IMR-90 (cell line): ENCODE results near the gene ZNF503. TPM values are rescaled to one million over a fixed set of nuclear protein-coding genes. Genes with fewer than 3 reads are reported as not detected.

ENCODE experiments used
- ATAC-seq: fragments of 200-7000 bp; cut with Tn5 transposase; 2 replicates; pipeline ENCODE4 v1.9.1; 2020; ENCODE audit warnings: low read depth, mild to moderate bottlenecking, moderate library complexity
- BruUV-seq: library from RNA; stranded (reverse); fragments of 400-500 nt; replicated peaks from 2 replicates; lab custom pipeline; 2021; lab: Mats Ljungman, UMichigan
- CTCF ChIA-PET: fragments of 300-600 bp; formaldehyde crosslinking; extraction: SDS; loops from one replicate; lab custom pipeline; 2021; ENCODE audit warnings: antibody characterized with exemption; lab: Yijun Ruan, JAX
- POLR2A ChIA-PET: fragments of 300-600 bp; sonication (Branson Sonifier 250); formaldehyde crosslinking; loops from one replicate; lab custom pipeline; 2022; ENCODE audit warnings: antibody characterized with exemption; ENCODE audit not compliant: unreplicated experiment; lab: Charles Lee
- DNase-seq: peaks from one replicate; pipeline ENCODE4 v3.0.0; 2013
- H2AFZ ChIP-seq: replicated peaks from 2 replicates; pipeline ENCODE3; 2013; ENCODE audit warnings: low read length, mild to moderate bottlenecking; ENCODE audit not compliant: poor library complexity
- H2AK5ac ChIP-seq: 2 replicates; pipeline ENCODE4 v1.6.1; 2013; ENCODE audit warnings: low read depth, low read length, inconsistent platforms
- H2AK9ac ChIP-seq: replicated peaks from 2 replicates; pipeline ENCODE3; 2013; ENCODE audit warnings: mild to moderate bottlenecking, low read depth, low read length, moderate library complexity; ENCODE audit not compliant: poor library complexity
- H2BK120ac ChIP-seq: 2 replicates; pipeline ENCODE4 v1.6.1; 2013; ENCODE audit warnings: low read depth, low read length, inconsistent platforms
- H2BK15ac ChIP-seq: 3 replicates; pipeline ENCODE4 v1.6.1; 2013; ENCODE audit warnings: low read depth, low read length, inconsistent platforms
- H2BK20ac ChIP-seq: 2 replicates; pipeline ENCODE4 v1.6.1; 2013; ENCODE audit warnings: low read depth, mild to moderate bottlenecking, inconsistent platforms, low read length, moderate library complexity
- H2BK5ac ChIP-seq: 2 replicates; pipeline ENCODE4 v1.6.1; 2013; ENCODE audit warnings: mild to moderate bottlenecking, low read depth, low read length, inconsistent platforms; ENCODE audit not compliant: poor library complexity, severe bottlenecking
- H3K14ac ChIP-seq: replicated peaks from 2 replicates; pipeline ENCODE4 v1.6.1; 2013; ENCODE audit warnings: low read depth, low read length, inconsistent platforms
- H3K18ac ChIP-seq: 2 replicates; pipeline ENCODE4 v1.6.1; 2013; ENCODE audit warnings: low read depth, low read length, control low read depth
- H3K23ac ChIP-seq: 2 replicates; pipeline ENCODE4 v1.6.1; 2013; ENCODE audit warnings: low read depth, low read length, inconsistent platforms
- H3K27ac ChIP-seq: 2 replicates; pipeline ENCODE4 v1.5.1; 2013; ENCODE audit warnings: mild to moderate bottlenecking, control low read depth, low read length; ENCODE audit not compliant: insufficient read depth
- H3K27me3 ChIP-seq: 2 replicates; pipeline ENCODE4 v1.6.1; 2013; ENCODE audit warnings: low read length; ENCODE audit not compliant: control insufficient read depth, insufficient read depth
- H3K36me3 ChIP-seq: 2 replicates; pipeline ENCODE4 v1.6.1; 2013; ENCODE audit warnings: low read length, mixed read lengths; ENCODE audit not compliant: control insufficient read depth, insufficient read depth
- H3K4ac ChIP-seq: 2 replicates; pipeline ENCODE4 v1.6.1; 2013; ENCODE audit warnings: low read depth, low read length, inconsistent platforms
- H3K4me1 ChIP-seq: 2 replicates; pipeline ENCODE4 v1.6.1; 2013; ENCODE audit warnings: low read length, mixed read lengths; ENCODE audit not compliant: control insufficient read depth, insufficient read depth
- H3K4me2 ChIP-seq: 2 replicates; pipeline ENCODE4 v1.6.1; 2013; ENCODE audit warnings: low read depth, mild to moderate bottlenecking, control low read depth, low read length, moderate library complexity
- H3K4me3 ChIP-seq: 2 replicates; pipeline ENCODE4 v1.5.1; 2013; ENCODE audit warnings: low read depth, mild to moderate bottlenecking, control low read depth, low read length, moderate library complexity; ENCODE audit not compliant: insufficient read depth
- H3K56ac ChIP-seq: 2 replicates; pipeline ENCODE4 v1.6.1; 2013; ENCODE audit warnings: low read length, inconsistent platforms; ENCODE audit not compliant: insufficient read depth; ENCODE audit errors: extremely low read depth
- H3K79me1 ChIP-seq, 2 experiments: 2 replicates each; pipeline ENCODE4 v1.6.1; 2013; ENCODE audit warnings: low read length in 2 of 2, inconsistent platforms in 1 of 2, low read depth in 1 of 2
- H3K9ac ChIP-seq: 2 replicates; pipeline ENCODE4 v1.6.1; 2013; ENCODE audit warnings: low read depth, low read length, control low read depth
- H3K9me1 ChIP-seq: 2 replicates; pipeline ENCODE4 v1.6.1; 2013; ENCODE audit warnings: low read length, inconsistent platforms; ENCODE audit not compliant: insufficient read depth
- H3K9me3 ChIP-seq: 2 replicates; pipeline ENCODE4 v1.6.1; 2013; ENCODE audit warnings: low read length; ENCODE audit not compliant: control insufficient read depth, insufficient read depth
- H4K20me1 ChIP-seq: 2 replicates; pipeline ENCODE4 v1.6.1; 2013; ENCODE audit warnings: low read length, inconsistent platforms; ENCODE audit not compliant: insufficient read depth
- H4K5ac ChIP-seq: 2 replicates; pipeline ENCODE4 v1.6.1; 2013; ENCODE audit warnings: mild to moderate bottlenecking, low read depth, low read length, control low read depth
- H4K8ac ChIP-seq, 2 experiments: 2 replicates each; pipeline ENCODE4 v1.6.1; 2013; ENCODE audit warnings: low read depth in 2 of 2, low read length in 2 of 2, control low read depth in 1 of 2, inconsistent platforms in 1 of 2
- H4K91ac ChIP-seq: 2 replicates; pipeline ENCODE4 v1.6.1; 2013; ENCODE audit warnings: low read depth, low read length, inconsistent platforms; ENCODE audit not compliant: insufficient read depth
- BHLHE40 ChIP-seq: fragments of 150-350 bp; IDR thresholded peaks from 2 replicates; pipeline ENCODE4 v1.6.1; 2016; ENCODE audit warnings: mild to moderate bottlenecking, low read depth, low read length
- CEBPB ChIP-seq: IDR thresholded peaks from 2 replicates; pipeline ENCODE4 v1.6.1; 2012; ENCODE audit warnings: low read depth, low read length, improper control_type of control experiment
- CHD1 ChIP-seq: IDR thresholded peaks from 2 replicates; pipeline ENCODE4 v1.6.1; 2012; ENCODE audit warnings: low read depth, low read length, improper control_type of control experiment
- ELK1 ChIP-seq: fragments of 150-350 bp; IDR thresholded peaks from 2 replicates; pipeline ENCODE4 v1.6.1; 2016; ENCODE audit warnings: low read depth, mild to moderate bottlenecking, low read length, moderate library complexity, borderline replicate concordance
- FOS ChIP-seq: fragments of 150-350 bp; IDR thresholded peaks from 2 replicates; pipeline ENCODE4 v1.6.1; 2016; ENCODE audit warnings: low read depth, low read length
- MAFK ChIP-seq: IDR thresholded peaks from 2 replicates; pipeline ENCODE4 v1.6.1; 2012; ENCODE audit warnings: low read depth, low read length, improper control_type of control experiment
- MAZ ChIP-seq: IDR thresholded peaks from 2 replicates; pipeline ENCODE4 v1.6.1; 2012; ENCODE audit warnings: low read depth, mild to moderate bottlenecking, low read length, improper control_type of control experiment, moderate library complexity, borderline replicate concordance
- MXI1 ChIP-seq: IDR thresholded peaks from 2 replicates; pipeline ENCODE4 v1.6.1; 2012; ENCODE audit warnings: low read depth, mild to moderate bottlenecking, low read length, moderate library complexity, borderline replicate concordance
- NFE2L2 ChIP-seq: fragments of 150-350 bp; IDR thresholded peaks from 2 replicates; pipeline ENCODE4 v1.6.1; 2016; ENCODE audit warnings: low read depth, mild to moderate bottlenecking, low read length
- POLR2A ChIP-seq: IDR thresholded peaks from 2 replicates; pipeline ENCODE4 v1.6.1; 2012; ENCODE audit warnings: mild to moderate bottlenecking, low read depth, low read length
- RAD21 ChIP-seq: IDR thresholded peaks from 2 replicates; pipeline ENCODE4 v1.6.1; 2012; ENCODE audit warnings: low read length, improper control_type of control experiment
- RCOR1 ChIP-seq: IDR thresholded peaks from 2 replicates; pipeline ENCODE4 v1.6.1; 2012; ENCODE audit warnings: mild to moderate bottlenecking, low read length, improper control_type of control experiment; ENCODE audit not compliant: insufficient replicate concordance
- RFX5 ChIP-seq: IDR thresholded peaks from 2 replicates; pipeline ENCODE4 v1.8.0; 2012; ENCODE audit warnings: low read depth, mild to moderate bottlenecking, low read length, moderate library complexity
- SMC3 ChIP-seq: fragments of 150-350 bp; IDR thresholded peaks from 2 replicates; pipeline ENCODE4 v1.6.1; 2016; ENCODE audit warnings: low read depth, mild to moderate bottlenecking, antibody characterized with exemption, low read length, moderate library complexity
- USF2 ChIP-seq: fragments of 150-350 bp; IDR thresholded peaks from 2 replicates; pipeline ENCODE4 v1.6.1; 2017; ENCODE audit warnings: mild to moderate bottlenecking, antibody characterized with exemption, low read length, low read depth
- WGBS, 2 experiments: methylation state at CpG; one replicate each; pipeline versions ENCODE4 v1.1.5 to v1.1.7; 2013; ENCODE audit warnings: missing lambda C conversion rate in 2 of 2; ENCODE audit not compliant: insufficient read length in 1 of 2; ENCODE audit errors: extremely low coverage in 2 of 2; 5-methylcytosine and 5-hydroxymethylcytosine counted together
- dilution Hi-C: fragments of 300-500 bp; cut with HindIII; formaldehyde crosslinking; loops from one replicate; pipeline ENCODE4 v1.14.3; 2018; ENCODE audit warnings: low sequenced_read_pairs; ENCODE audit not compliant: unreplicated experiment
- in situ Hi-C: fragments of 300-500 bp; cut with MboI; formaldehyde crosslinking; loops from 3 replicates; pipeline ENCODE4 v1.14.3; 2019; ENCODE audit warnings: low sequenced_read_pairs, inconsistent platforms, mixed read lengths
- intact Hi-C: fragments of 100-400 bp; cut with micrococcal nuclease; formaldehyde crosslinking; loops from 2 replicates; pipeline ENCODE4 v1.10.0; 2022
- polyA plus RNA-seq, 3 experiments: library from polyadenylated mRNA; depleted of rRNA; stranded (reverse); fragments of >200 nt; gene quantifications; 2 replicates each; pipeline ENCODE4 v1.2.3, GENCODE V29; 2012; ENCODE audit warnings: low replicate concordance in 1 of 3
- total RNA-seq: library from RNA; depleted of rRNA; stranded (reverse); fragments of >200 nt; gene quantifications from 2 replicates; pipeline ENCODE4 v1.2.3, GENCODE V29; 2012
- TF ChIP-seq, protein P1 (sequence below): conservative IDR thresholded peaks from 2 replicates; pipeline ENCODE4 v1.5.1; 2012; ENCODE audit warnings: mild to moderate bottlenecking, low read depth, low read length, improper control_type of control experiment

ZNF503 gene
- total and polyA plus RNA-seq, 2 of the 4 experiments (the other 2 are of a cell fraction) = 0.36 to 5.8 TPM

DNA sequence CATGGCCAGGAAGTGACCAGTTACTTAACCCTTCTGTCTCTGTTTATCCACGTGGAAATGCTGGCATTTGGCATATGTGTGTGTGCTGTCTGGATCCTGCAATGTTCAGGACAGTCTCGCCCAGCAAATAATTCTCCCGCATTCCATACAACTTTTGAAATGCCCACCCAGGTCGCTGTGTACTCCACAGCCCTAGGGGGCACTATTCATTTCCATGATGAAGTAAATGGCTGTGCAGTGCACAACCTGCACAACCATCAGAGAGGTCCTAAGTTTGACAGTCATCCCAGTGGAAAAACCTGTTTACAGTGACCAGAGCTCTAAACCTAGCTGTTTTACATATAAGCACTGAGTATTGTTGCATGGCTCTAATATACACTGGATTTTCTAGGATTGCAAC lies 38.1 kb downstream of the ZNF503 start:
- no peak for DNase-seq
- H3K14ac ChIP-seq = no peak overlapping the region
- H2AK9ac ChIP-seq = no peak overlapping the region
- no peak overlapping the region for H2BK20ac ChIP-seq
- H3K23ac ChIP-seq = no peak overlapping the region; the same call in 1 of the 2 replicates
- no peaks in the 10 kb centered on the region for H4K20me1 ChIP-seq
- TF ChIP-seq MXI1 = no peak
- no peak for TF ChIP-seq MAFK
- TF ChIP-seq, protein P1, sequence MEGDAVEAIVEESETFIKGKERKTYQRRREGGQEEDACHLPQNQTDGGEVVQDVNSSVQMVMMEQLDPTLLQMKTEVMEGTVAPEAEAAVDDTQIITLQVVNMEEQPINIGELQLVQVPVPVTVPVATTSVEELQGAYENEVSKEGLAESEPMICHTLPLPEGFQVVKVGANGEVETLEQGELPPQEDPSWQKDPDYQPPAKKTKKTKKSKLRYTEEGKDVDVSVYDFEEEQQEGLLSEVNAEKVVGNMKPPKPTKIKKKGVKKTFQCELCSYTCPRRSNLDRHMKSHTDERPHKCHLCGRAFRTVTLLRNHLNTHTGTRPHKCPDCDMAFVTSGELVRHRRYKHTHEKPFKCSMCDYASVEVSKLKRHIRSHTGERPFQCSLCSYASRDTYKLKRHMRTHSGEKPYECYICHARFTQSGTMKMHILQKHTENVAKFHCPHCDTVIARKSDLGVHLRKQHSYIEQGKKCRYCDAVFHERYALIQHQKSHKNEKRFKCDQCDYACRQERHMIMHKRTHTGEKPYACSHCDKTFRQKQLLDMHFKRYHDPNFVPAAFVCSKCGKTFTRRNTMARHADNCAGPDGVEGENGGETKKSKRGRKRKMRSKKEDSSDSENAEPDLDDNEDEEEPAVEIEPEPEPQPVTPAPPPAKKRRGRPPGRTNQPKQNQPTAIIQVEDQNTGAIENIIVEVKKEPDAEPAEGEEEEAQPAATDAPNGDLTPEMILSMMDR = no peak
- no peak for TF ChIP-seq MAZ
- no peak for TF ChIP-seq USF2
- no peak for TF ChIP-seq FOS
- no peak for TF ChIP-seq RFX5
- TF ChIP-seq CHD1 = no peak
- no peak for TF ChIP-seq ELK1
- TF ChIP-seq CEBPB = no peak
- TF ChIP-seq POLR2A = no peak
- TF ChIP-seq RAD21 = no peak
- TF ChIP-seq SMC3 = no peak
- no peak for TF ChIP-seq NFE2L2
- TF ChIP-seq BHLHE40 = no peak
- TF ChIP-seq RCOR1 = no peak
- H4K91ac ChIP-seq = no peak overlapping the region
- BruUV-seq = no TSS peak
- no peak overlapping the region for H2BK5ac ChIP-seq
- H2AFZ ChIP-seq = no peak overlapping the region
- peaks cover 13% of the 10 kb centered on the region for H3K4me1 ChIP-seq
- H4K8ac ChIP-seq = no peak overlapping the region
- dilution Hi-C loops = no loop called here
- peaks cover 13% of the 10 kb centered on the region for H3K9me1 ChIP-seq
- no peak overlapping the region for H2AK5ac ChIP-seq
- no peak overlapping the region for H3K4ac ChIP-seq
- no peak overlapping the region for H3K18ac ChIP-seq
- H3K9ac ChIP-seq = no peak overlapping the region
- H3K56ac ChIP-seq = no peak overlapping the region
- WGBS, 2 experiments = no CpG with 5 or more reads among the region's 4 CpGs
- H4K5ac ChIP-seq = no peak overlapping the region
- CTCF ChIA-PET = no interaction called here
- in situ Hi-C loops = no loop called here
- no peaks in the 10 kb centered on the region for H3K36me3 ChIP-seq
- no peak for ATAC-seq
- H3K27ac ChIP-seq = no peak overlapping the region
- peaks cover under 1% of the 10 kb centered on the region; the same call in 1 of the 2 replicates for H3K9me3 ChIP-seq
- no peak overlapping the region for H2BK15ac ChIP-seq
- no peak overlapping the region for H2BK120ac ChIP-seq
- H3K4me3 ChIP-seq = no peak overlapping the region
- H3K4me2 ChIP-seq = no peak overlapping the region
- H3K79me1 ChIP-seq = no peaks in the 10 kb centered on the region
- POLR2A ChIA-PET = no interaction called here
- peaks cover 2% of the 10 kb centered on the region; the same call in 1 of the 2 replicates for H3K27me3 ChIP-seq
- intact Hi-C loops = loop anchor here (5.0 kb wide), 1 partner anchor 1206 kb away; no protein-coding TSS in a partner anchor
